ENCODE results near the gene SLC17A1.

DNA sequence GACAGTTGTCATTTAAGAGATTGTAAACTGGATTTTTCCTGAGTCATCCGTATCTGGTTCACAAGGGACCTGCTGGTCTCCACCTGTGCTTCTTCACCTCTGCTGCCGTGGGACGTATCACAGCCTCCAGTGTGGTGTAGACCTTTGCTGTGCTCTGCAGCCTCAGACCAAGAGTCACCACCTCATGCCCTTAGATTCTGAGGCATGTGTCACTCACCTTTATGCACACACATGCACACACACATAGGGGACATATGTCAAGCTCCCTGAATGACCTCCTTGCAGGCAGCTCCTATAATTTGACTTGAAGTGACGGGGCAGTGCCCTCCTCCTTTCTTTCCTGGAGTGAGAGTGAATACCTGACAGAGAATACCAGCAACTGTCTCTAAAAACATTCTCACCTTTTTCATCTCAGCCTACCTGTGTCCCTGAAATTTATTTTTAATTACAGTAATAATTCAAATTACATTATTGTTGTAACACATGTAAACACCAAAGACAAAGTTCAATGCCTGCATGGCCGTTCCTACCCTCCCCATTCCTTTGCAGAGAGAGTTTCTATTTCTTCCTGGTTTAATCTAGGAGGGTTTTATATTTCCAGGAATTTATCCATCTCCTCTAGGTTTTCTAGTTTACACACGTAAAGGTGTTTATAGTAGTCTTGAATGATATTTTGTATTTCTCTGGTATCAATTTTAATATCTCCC lies 73.8 kb downstream of the SLC17A1 start:
- TF ChIP-seq, protein P1, sequence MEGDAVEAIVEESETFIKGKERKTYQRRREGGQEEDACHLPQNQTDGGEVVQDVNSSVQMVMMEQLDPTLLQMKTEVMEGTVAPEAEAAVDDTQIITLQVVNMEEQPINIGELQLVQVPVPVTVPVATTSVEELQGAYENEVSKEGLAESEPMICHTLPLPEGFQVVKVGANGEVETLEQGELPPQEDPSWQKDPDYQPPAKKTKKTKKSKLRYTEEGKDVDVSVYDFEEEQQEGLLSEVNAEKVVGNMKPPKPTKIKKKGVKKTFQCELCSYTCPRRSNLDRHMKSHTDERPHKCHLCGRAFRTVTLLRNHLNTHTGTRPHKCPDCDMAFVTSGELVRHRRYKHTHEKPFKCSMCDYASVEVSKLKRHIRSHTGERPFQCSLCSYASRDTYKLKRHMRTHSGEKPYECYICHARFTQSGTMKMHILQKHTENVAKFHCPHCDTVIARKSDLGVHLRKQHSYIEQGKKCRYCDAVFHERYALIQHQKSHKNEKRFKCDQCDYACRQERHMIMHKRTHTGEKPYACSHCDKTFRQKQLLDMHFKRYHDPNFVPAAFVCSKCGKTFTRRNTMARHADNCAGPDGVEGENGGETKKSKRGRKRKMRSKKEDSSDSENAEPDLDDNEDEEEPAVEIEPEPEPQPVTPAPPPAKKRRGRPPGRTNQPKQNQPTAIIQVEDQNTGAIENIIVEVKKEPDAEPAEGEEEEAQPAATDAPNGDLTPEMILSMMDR (IDR thresholded peaks at IDR 0.05): no peak
- no peak for TF ChIP-seq POLR2AphosphoS5 (IDR thresholded peaks at IDR 0.05; ENCODE audit: low read depth, low read length)

All from Panc1 (cell line).